Hematopoietic multipotent progenitor cell (in vitro differentiated cells): ENCODE results near the gene SELENOK. TPM values are rescaled to one million over a fixed set of nuclear protein-coding genes. Genes with fewer than 3 reads are reported as not detected.
"Not testable (repeated sequence)": the region's sequence is repeated elsewhere in the genome, so short reads cannot be mapped to it uniquely, and the experiment has no call there.

Source experiments
- DNase-seq, 3 donors: peaks; one replicate each; pipeline ENCODE4 v3.0.0-alpha.2; 2011 to 2015; ENCODE audit warnings: low read depth in 2 of 3, low spot score in 2 of 3
- total RNA-seq: library from RNA; depleted of rRNA; stranded (reverse); fragments of >200 nt; gene quantifications from one replicate; pipeline ENCODE4 v1.2.3, GENCODE V29; 2012

The SELENOK gene
- 18.9 TPM for total RNA-seq

DNA sequence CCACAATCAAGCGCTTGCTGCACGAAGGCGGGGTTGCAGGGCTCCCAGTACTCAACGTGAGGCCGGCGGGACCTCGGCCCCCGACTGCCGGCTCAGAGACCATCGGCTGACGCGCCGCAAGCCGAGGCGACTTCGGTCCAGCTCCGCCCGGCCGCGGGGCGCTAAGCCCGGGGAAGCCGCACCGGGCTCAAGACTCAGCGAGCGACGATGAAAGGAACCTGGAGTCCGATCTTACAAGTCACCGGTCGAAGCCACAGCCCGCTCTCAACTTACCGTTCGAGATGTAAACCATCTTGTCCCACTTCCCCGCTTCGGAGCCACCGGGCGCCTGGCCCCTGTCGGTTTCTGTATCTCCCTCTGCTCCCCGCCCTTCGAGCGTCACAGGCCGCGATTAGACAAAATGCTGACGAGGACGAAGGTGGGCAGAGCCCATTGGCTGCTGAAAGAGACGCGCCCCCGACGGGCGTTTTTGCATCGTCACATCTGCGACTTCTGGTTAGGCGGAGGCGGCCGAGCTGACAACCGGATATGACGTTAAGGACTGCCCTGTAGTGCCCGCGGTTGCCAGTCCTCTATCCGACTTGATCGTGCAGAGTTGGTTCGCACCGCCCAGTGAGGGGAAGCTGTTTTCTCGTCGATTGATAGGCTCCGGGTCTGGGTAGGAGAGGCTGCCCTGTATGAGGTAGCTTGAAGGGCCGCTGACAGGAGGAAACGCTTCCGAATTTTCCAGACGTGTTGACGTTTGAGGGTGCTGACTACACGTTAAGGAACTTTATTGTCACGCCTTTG lies at the start of gene SELENOK:
Gene SELENOK (minus strand): TSS at position 363 of the 789 bp plus-strand sequence.
- peak; percentile 93 to 99 (median 99) for DNase-seq

DNA sequence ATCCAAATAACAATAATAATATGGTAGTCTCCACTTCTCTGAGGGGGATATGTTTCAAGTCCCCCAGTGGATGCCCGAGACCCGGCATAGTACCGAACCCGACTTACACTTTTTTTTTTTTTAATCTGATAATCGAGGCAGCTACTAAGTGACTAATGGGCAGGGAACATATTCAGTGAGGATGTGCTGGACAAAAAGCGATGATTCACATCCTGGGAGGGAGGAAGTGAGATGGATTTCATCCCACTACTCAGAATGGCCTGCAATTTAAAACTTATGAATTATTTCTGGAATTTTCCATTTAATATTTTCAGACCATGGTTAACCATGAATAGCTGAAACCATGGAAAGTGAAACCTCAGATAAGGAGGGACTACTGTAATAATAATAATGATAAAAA lies 49.5 kb upstream of the SELENOK start:
- no peak for DNase-seq

DNA sequence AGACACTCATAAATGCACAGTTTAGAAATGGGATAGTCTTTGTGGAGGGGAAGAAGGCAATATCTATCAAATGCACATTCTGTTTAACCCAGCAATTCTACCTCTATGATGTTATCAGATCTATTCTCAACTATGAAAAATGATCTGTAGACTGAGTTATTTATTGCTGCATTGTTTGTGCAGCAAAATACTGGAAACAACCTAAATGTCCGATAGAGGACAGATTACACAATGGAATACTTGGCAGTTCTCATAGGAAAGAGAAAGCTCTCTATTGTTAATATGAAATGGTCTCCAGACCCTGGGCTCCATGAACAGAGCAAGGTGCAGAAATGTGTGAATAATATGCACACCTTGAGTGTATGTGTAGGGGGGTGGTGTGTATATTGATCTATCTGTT lies 49.0 kb upstream of the SELENOK start:
- DNase-seq, result no peak

DNA sequence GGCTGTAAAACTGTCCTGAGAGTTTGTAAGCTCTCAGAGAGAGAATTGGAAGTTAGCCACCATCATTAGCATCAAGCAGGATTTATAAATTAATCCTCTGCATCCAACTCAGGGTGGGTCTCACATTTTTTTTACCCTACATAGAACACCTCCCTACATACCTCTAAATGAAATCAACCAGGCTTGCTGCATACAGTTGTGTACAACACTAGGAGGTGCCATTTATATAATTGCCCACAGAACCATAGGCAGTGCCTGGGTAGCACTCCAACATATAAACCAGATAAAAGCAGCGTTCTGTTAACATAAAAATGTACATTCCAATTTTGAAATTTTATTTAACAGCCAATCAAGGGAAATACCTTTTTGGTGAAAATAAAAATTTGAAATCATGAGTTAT lies 48.2 kb upstream of the SELENOK start:
- DNase-seq, result no peak

DNA sequence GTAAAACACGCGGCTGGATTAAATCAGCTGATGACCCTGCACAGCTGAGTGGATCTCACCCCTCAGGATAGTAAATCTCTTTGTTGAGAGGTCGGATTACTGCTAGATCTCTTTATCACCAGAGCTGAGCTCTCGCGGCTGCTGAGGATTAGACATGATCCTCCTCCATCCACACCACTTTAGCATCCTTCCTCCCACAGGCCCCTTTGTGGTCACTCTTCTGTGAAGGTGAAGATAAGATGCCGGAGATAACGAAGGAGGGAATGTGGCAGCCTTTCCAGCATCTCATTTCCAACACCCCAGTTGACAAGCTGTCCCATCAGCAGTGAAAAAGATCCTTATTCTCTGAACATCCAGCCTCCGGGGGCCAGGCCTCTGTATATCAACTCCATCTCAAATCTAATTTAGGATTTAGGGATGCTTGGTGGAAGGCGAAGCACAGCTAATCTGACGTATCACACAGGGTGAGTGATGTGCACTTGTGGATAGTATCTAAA lies 47.5 kb upstream of the SELENOK start:
- no peak for DNase-seq

DNA sequence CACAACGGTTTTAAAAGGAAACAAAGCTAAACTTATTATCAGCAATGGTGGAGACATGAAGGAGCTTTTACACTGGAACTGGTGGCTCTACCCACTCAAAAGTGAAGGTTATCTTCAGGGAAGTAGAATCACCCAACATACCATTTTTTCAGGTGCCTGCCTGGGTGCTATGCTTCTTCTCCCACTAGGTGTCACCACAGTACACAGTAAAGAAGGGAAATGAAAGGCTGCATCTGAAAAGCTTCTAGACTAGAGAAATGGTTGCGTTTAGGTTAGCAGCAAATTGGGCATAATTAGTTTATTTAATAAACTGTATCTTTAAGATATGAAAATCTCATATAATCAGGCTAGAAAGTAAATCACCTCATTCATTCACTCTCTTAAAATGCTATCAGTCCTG lies 47.0 kb upstream of the SELENOK start:
- DNase-seq, result peak in 2 of 3 donors; percentile 29 to 73

DNA sequence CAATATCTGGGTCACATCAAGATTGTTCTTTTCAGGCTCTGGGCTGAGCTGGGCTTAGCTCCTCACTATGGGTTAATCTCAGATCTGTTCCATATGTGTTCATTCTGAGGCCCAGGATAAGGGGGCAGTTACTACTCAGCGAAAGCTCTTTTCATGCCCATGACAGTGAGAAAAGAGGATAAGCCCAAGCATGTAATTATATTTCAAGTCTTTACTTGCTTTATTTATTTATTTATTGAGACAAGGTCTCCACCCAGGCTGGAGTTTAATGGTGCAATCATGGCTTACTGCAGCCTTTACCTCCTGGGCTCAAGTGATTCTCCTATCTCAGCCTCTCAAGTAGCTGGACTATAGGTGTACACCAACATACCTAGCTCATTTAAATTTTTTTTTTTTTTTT lies 44.7 kb upstream of the SELENOK start:
- no peak for DNase-seq

DNA sequence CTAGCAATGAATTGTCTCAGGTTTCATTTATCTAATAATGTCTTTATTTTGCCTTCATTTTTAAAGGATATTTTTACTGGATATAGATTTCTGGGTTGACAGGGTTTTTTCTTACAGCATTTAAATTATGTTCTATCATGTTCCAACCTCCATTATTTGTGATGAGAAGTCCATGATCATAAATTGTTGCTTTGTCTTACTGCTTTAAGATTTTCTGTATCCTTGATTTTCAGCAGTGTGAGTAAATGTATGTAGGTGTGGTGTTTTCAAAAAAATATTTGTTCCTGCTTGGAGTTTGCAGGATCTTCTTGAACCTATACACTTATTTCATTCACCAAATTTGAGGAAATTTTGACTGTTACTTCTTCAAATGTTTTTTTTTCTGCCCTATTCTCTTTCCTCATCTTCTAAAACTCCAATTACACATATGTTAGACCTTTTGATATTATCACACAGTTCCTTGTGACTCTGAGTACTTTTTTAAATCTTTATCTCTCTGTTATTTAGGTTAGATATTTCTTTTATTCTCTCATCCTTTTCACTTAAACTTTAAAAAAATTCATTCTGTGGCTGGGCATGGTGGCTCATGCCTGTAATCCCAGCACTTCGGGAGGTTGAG lies 43.7 kb upstream of the SELENOK start:
- DNase-seq, result no peak

DNA sequence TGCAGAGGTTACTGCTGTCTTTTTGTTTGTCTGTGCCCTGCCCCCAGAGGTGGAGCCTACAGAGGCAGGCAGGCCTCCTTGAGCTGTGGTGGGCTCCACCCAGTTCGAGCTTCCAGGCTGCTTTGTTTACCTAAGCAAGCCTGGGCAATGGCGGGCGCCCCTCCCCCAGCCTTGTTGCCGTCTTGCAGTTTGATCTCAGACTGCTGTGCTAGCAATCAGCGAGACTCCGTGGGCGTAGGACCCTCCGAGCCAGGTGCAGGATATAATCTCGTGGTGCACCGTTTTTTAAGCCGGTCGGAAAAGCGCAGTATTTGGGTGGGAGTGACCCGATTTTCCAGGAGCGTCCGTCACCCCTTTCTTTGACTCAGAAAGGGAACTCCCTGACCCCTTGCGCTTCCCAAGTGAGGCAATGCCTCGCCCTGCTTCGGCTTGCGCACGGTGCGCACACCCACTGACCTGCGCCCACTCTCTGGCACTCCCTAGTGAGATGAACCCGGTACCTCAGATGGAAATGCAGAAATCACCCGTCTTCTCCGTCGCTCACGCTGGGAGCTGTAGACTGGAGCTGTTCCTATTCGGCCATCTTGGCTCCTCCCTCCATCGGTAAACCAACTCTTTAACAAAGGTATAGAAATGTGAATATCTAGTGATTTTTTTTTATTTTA lies 35.7 kb upstream of the SELENOK start:
- DNase-seq, result not testable (repeated sequence)

DNA sequence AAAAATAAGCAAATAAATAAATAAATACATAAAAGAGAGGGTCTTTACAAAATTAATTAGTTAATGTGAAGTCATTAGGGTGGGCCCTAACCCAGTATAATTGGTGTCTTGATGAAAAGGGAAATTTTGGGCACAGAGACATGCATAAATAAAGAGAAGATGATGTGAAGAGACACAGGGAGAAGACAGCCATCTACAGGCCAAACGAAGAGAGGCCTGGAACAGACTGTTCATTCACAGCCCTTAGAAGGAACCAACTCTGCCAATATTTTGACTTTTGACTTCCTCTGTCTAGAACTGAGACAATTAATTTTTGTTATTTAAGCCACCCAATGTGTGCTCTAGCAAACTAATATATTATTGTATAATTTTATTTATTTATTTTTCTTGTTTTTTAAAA lies 29.6 kb upstream of the SELENOK start:
- DNase-seq, result peak in 2 of 3 donors; percentile 8 to 41

DNA sequence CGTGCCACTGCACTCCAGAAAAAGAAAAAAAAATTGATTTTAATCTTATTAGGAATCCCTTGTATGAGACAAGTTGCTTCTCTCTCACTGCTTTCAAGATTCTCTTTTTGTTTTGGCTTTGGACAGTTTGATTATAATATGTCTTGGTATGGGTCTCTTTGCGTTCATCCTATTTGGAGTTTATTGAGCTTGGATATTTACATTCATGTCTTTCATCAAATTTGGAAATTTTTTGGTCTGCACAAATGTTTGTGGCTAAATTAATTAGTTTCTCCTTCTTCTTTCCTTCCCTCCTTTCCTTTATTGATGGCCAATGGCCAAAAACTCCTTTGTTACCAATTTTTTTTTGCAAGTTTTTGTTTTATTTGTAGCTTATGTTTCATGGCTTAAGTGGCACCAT lies 28.1 kb upstream of the SELENOK start:
- DNase-seq, result no peak

DNA sequence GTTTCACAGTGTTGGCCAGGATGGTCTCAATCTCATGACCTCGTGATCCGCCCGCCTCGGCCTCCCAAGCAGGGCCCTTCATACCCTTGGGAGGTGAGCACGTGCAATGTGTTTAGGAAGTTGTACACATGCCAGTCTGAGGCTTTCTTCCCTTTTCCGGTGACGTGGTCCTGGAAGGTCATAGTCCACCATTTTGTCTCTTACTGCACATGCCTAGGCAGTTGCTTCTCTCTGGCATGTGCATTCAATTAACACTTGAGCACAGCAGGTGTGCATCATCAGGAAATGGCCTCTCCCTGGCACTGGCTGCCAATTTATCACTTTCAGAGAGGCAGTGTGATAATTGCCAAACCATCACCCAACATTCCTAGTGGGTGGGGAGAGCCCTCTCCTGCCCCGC lies 21.7 kb upstream of the SELENOK start:
- DNase-seq, result no peak

DNA sequence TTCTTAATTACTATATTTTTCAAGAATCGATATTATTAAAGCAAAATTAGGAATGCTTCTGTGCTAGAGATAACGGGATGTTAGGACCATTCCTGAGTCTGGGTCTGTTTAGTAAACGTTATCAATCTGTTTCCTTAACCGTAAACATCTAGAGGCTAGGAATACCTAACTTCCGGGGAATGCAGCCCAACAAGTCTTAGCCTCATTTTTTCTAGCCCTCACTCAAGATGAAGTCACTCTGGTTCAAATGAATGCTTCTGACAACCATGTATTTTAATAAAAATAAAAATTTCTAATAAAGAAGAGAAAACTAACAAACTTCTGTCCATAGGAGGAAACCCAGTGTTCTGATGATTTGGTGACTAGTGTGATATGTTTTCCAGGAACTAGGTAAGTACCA lies 11.1 kb upstream of the SELENOK start:
- DNase-seq, result no peak

DNA sequence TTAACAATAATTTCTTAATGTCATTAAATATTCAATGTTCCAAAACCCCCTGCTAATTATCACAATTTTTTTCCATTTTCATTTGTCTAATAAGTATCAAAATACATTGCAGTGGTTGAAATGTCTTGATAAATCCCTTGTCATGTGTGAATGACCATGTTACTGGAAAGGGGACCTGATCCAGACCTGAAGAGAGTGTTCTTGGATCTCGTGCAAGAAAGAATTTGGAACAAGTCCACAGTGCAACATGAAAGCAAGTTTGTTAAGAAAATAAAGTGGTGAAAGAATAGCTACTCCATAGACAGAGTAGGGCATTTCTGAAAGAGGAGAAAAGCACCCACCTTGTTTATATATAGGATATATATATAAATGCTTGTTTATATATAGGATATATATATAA lies 10.4 kb upstream of the SELENOK start:
- no peak for DNase-seq

DNA sequence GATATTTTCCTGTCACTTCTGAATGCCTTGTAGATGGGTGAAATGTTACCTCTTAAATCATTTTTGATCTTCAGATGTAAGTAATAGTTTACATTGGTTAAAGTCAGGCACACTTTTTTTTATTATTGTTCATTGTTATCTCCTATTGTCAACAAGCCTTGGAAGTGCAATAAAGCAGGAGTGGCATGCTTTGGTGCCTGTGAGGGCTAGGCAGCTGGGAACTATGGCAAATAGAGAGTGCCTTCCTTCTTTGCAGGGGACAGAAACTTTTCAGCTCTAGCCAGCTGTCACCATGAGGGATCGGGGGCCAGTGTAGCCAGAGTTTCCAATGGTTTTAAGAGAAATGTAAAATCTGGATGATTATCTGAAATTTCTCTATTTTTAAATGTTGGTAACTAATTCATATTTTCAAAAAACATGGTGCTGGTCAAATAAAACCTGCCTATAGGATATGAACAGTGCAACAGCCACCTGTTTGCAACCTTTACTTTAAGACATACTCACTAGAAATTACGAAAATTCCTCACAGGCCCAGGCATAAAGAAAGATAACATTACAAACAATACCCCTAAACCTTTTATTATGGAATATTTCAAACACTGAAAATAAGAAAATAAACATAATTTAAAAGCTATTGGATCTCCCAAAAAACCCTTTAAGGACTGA lies 9.1 kb upstream of the SELENOK start:
- DNase-seq, result no peak

DNA sequence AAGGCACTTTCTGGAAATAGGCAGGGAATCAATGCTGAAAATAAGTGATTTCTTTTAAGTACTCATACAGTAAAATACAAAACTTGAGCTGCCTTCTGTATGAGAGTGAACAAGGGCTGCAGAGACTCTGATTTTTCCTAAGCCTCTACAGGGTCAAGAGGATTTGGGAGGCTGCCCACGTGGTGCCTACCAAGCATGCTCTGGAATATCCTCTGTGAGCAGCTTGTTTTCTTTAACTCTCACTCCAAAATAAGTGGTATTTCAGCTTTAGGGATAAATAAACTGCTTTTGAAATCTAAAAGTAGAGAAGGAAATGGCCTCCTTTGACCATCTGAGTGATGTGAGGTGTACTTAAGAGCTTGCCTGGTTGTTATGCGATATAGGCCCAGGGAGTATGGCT lies 8.1 kb upstream of the SELENOK start:
- no peak for DNase-seq

DNA sequence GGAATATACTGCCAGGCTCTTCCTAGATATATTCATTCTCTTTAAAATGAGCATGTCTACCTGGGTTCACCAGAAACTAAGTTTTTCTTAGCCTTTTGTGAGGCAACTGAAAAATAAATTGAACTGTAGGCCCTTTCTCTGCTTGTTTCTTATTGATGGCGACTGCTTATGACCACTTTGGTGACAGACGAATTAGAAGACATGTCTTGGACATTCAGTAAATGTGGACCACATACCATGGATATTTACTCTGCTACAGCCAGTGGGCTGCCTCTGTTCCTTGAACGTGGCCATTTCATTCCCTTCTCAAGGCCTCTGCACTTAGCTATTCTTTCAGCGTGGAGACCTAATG lies 603 bp upstream of the SELENOK start:
- DNase-seq, result no peak

DNA sequence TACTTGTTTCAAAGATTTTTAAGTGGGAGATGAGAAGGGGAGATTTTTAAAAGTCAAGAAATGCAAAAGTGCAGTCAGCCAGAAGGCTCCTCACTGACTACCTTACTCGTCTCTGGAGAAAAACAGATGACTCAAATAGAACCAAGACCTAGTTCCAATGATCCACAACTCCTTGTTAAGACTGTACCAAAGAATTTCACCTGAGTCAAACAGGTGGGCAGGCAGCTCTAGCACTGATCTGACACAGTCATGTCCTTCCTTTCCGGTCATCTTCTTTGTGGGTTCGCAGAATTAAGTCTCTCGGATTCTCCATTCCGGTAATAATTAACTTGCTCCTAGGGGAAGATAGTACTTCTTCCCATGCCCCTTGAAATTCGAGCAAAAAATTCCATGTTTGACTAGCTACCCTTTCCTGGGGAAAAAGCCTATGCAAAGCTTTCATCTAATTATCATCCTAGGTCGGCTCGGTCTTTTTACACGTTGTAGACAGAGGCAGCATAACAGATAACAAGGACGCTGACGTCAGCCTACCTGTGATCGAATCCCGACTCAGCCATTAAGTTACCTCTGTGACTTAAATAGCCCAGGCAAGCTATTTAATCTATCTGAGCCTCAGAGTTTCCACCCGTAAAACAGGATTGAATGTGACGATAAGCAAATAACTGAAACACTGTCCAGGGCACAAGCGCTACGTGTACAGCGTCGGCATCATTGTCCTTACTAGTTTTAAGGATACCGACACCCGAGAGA lies 758 bp downstream of the SELENOK start:
- DNase-seq, result peak; percentile 34 to 48 (median 44)

DNA sequence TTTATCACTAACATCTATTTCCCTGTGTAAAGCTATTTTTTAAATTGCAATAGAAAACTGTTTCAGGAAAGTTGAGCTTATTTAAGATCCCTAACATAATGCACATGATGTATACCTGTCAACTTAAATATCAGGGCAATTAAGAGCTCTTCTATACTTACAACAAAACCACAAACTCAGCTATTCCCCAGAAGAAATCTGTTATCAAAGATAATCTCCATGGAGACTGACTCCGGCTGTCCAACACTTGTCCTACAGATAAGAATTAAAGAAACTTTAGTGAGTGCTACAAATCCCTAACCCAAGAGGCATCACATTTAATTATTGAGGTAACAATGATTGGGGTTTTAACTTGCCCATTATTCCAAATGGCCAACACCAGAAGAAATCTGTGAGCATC lies 3.4 kb downstream of the SELENOK start:
- peak in 1 of 3 donors; percentile 47 for DNase-seq

DNA sequence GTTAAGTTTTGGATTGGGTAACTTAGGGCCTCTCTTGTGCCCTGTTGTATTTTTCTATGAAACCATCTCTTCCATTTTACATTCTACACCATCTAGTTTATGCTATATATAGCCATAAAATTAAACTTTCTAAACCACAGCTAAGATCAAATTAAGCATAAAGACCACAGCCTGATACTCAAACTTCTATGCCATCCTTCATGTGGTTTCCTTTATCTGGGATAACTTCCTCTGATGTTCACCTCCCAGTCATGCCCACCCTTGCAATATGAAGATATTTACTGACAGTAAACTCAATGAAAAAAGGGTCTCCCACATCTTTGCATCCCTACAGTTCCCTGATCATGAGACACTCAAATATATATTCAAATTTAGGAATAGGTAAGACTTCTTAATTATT lies 4.2 kb downstream of the SELENOK start:
- no peak for DNase-seq

DNA sequence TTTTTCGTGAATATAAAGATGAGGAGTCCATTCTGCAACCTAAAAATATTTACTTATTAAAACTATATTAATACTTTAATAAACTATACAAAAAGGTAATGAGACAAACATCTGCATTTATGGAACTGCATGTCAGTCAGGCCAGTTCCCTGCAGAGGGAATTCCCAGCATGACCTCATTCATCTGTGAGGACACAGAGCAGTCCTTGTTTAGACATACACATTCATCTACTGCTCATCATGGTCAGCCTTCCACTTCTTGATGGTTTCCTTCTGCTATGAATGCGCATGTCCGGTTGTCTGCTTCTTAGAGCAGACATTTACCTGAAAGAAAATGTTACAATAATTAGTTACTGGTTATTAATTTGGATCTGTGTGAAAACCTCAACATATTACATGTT lies 6.4 kb downstream of the SELENOK start:
- DNase-seq, result no peak
